SK-N-SH treated with all-trans-retinoic acid at 6 μM for 48 hours (cell line): ENCODE data around the gene AUTS2.

ENCODE experiments used
- ARNTL ChIP-seq: fragments of 450-650 bp; formaldehyde crosslinking; IDR thresholded peaks from 2 replicates; pipeline ENCODE4 v1.5.0; 2020; ENCODE audit warnings: low read depth, mild to moderate bottlenecking, moderate library complexity, borderline replicate concordance
- GLIS3 ChIP-seq: fragments of 250-450 bp; sonication (Bioruptor Pico); IDR thresholded peaks from 2 replicates; pipeline ENCODE4 v1.5.0; 2020; ENCODE audit warnings: mild to moderate bottlenecking, moderate library complexity
- RARB ChIP-seq: fragments of 250-450 bp; sonication (Bioruptor Pico); IDR thresholded peaks from 2 replicates; pipeline ENCODE4 v1.8.0; 2021; ENCODE audit warnings: mild to moderate bottlenecking, moderate library complexity
- ZFP3 ChIP-seq: fragments of 250-450 bp; sonication (Bioruptor Pico); IDR thresholded peaks from 2 replicates; pipeline ENCODE4 v1.5.0; 2020; ENCODE audit warnings: mild to moderate bottlenecking, moderate library complexity
- ZNF565 ChIP-seq: fragments of 450-650 bp; formaldehyde crosslinking; conservative IDR thresholded peaks from 2 replicates; pipeline ENCODE4 v1.5.0; 2020; ENCODE audit warnings: low read depth, mild to moderate bottlenecking, moderate library complexity

GRCh38 chr7:70472601-70473237 lies 874.4 kb downstream of the AUTS2 start:
- TF ChIP-seq ARNTL (CRISPR knock-in tag): 0 out of 2 replicates have a peak, but pooled peaks have one; percentile 13
- TF ChIP-seq ZFP3 (CRISPR knock-in tag): no peak
- no peak for TF ChIP-seq RARB (CRISPR knock-in tag)
- no peak; the same call in 1 of the 2 replicates for TF ChIP-seq ZNF565 (CRISPR knock-in tag)
- TF ChIP-seq GLIS3 (CRISPR knock-in tag): peak; percentile 41; the same call in 1 of the 2 replicates
